Fibroblast of the aortic adventitia (primary cell): ENCODE measurements around the gene RDM1. TPM values are rescaled to one million over a fixed set of nuclear protein-coding genes. Genes with fewer than 3 reads are reported as not detected.
A peak's percentile ranks its signal among the peaks of the same experiment; 100 is the strongest.

ENCODE experiments used
- DNase-seq: peaks from one replicate; pipeline ENCODE4 v3.0.0-alpha.2; 2010; ENCODE audit warnings: low read depth
- H3K4me3 ChIP-seq: 2 replicates; pipeline ENCODE4 v1.5.1; 2011; ENCODE audit warnings: low read depth, mild to moderate bottlenecking, control low read depth, low read length, moderate library complexity
- total RNA-seq: library from RNA; depleted of rRNA; stranded (reverse); fragments of >200 nt; gene quantifications from 2 replicates; pipeline ENCODE4 v1.2.3, GENCODE V29; 2012; ENCODE audit warnings: low replicate concordance
- TF ChIP-seq, protein P1 (sequence below): IDR thresholded peaks from 2 replicates; pipeline ENCODE4 v1.5.1; 2011; ENCODE audit warnings: mild to moderate bottlenecking, low read length, control low read depth, inconsistent platforms; ENCODE audit not compliant: insufficient read depth

RDM1 gene
- total RNA-seq, 1 donor, result 0.45 TPM

DNA sequence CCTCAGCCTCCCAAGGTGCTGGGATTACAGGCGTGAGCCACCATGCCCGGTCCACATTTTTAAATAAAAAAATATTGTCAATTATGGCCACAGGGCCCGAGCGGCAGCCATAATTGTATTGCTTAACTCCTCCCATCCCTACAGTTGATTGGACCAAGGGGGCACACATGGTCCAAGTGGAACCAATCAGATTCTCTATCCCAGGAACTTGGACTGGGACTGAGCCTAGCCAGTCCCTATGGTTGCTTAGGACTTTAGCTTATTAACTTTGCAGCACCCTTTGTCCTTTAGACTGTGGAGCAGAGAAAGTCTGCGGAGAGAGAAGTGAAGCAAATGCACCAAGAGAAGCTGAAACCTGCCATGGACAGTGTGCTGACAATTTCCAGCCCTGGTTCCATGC lies 5.5 kb upstream of the RDM1 start:
- DNase-seq, result no peak
- H3K4me3 ChIP-seq, result no peak overlapping the region
- TF ChIP-seq, protein P1, sequence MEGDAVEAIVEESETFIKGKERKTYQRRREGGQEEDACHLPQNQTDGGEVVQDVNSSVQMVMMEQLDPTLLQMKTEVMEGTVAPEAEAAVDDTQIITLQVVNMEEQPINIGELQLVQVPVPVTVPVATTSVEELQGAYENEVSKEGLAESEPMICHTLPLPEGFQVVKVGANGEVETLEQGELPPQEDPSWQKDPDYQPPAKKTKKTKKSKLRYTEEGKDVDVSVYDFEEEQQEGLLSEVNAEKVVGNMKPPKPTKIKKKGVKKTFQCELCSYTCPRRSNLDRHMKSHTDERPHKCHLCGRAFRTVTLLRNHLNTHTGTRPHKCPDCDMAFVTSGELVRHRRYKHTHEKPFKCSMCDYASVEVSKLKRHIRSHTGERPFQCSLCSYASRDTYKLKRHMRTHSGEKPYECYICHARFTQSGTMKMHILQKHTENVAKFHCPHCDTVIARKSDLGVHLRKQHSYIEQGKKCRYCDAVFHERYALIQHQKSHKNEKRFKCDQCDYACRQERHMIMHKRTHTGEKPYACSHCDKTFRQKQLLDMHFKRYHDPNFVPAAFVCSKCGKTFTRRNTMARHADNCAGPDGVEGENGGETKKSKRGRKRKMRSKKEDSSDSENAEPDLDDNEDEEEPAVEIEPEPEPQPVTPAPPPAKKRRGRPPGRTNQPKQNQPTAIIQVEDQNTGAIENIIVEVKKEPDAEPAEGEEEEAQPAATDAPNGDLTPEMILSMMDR, result no peak

DNA sequence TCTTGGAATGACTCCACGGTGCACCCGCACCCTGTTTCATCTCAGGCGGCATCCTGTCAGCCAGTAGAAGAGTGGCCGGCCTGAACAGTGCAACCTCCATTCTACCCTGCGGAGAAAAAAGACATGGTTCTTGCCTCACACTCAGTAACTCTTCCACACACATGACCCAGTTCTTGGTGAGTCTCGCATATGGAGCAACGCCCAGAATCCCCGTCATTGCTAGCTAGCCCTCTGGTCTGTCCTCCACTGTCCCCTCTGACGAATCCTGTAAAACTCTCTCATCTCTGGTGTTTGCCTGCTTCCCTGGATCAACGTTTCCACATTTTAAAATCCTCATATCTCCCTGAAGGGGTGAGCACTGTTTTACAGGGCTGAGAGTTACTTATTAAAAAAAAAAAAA lies 4.2 kb upstream of the RDM1 start:
- DNase-seq, result peak; percentile 5
- no peak overlapping the region for H3K4me3 ChIP-seq
- TF ChIP-seq, protein P1, result no peak

DNA sequence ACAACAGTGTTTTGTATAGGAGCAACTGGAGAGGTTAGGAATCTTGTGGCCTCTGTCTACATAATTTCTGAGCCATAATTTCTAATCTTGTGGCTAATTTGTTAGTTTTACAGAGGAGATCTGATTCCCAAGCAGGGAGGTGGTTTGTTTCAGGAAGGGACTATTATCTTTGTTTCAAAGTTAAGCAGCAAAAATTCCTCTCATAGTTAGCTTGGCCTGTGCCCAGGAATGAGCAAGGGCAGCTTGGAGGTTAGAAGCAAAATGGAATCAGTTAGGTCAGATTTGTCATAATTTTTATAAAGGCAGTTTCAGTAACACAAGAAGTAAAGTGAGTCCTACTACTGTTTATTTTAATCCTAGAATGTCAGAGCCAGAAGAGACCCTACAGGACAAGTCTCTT lies 2.0 kb upstream of the RDM1 start:
- DNase-seq, result peak; percentile 57
- TF ChIP-seq, protein P1, result no peak

DNA sequence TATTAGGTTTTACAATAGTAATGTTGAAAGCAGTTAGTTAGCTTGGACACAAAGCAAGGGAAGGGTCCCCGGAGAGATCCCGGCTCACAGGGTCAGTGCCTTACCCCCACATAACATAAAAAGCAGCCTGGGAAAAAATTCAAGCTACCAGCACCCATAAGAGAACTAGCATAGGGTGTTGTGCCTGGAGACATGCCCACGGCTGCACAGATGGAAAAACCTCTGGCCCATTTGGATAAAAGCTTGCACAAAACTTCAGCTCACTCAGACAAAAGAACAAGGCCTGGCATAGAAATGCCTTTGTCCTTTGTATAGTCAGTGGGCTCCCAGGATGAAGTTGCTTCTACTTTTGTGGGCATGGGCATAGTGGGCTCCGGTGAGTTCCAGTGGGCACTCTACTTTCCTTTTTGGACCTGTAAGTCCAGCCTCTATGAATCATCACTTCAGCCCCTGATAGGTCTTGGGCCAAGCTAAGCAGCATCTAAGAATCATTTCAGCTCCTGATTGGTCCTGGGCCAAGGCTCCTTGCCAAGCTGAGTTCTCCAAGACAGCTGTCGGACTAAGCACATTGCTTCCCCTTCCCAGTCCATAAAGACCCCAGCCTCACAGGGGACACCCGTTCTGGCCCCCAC lies 1.3 kb upstream of the RDM1 start:
- TF ChIP-seq, protein P1, result no peak
- no peak overlapping the region for H3K4me3 ChIP-seq
- peak; percentile 70 for DNase-seq

More for the DNA sequence above, 2.0 kb upstream of the RDM1 start:
- H3K4me3 ChIP-seq, result no peak overlapping the region

DNA sequence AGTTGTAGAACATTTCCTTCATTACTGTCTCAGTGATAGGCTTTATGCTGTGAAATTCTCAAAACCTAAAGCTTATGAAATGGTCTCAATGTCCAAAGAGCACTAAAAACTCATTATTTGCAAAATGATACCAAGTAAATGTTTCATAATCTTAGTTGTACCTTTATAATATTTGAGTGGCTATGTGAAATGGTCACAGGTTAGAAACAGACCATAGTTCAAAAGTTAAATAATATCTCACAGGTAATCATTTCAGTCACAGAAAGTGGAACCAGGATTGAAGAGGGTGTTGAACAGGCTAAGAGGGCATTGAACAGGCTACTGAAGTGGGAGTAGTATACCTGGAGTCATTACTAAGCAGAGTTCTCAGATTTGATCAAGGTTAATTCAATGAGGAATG lies 2.9 kb downstream of the RDM1 start:
- TF ChIP-seq, protein P1, result no peak
- no peak for DNase-seq
- no peak overlapping the region for H3K4me3 ChIP-seq

DNA sequence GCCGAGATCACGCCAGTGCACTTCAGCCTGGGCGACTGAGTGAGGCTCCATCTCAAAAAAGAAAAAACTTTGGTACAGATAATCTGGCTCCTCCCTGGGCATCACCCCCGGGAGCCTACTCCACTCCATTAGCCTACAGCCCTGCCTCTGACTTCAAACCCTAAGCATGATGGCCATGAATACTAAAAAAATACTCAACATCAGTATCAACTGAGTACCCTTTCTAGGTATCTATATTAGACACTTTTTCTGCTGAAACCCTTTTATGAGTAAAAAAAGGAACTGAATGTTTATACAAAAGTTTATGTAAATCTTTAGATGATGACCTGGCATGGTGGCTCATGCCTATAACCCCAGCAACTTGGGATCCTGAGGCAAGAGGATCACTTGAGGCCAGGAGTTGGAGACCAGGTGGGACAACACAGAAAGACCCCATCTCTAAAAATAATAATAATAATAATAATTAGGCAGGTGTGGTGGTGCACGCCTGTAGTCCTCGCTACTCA lies 6.9 kb downstream of the RDM1 start:
- H3K4me3 ChIP-seq, result no peak overlapping the region

More for the DNA sequence above, 6.9 kb downstream of the RDM1 start:
- TF ChIP-seq, protein P1, result no peak
- no peak for DNase-seq
